Mesothelial cell of epicardium (in vitro differentiated cells): ENCODE measurements around the gene NOXRED1. TPM values are rescaled to one million over a fixed set of nuclear protein-coding genes. Genes with fewer than 3 reads are reported as not detected.

Experiments
- DNase-seq, 2 experiments: peaks; one replicate each; pipeline ENCODE4 v3.0.0; 2021; ENCODE audit warnings: low spot score in 2 of 2; ENCODE audit not compliant: unreplicated experiment in 2 of 2
- H3K27ac Mint-ChIP-seq: 2 replicates; pipeline ENCODE4 v1.8.0; 2021; ENCODE audit warnings: mixed read lengths
- H3K27me3 Mint-ChIP-seq: 2 replicates; pipeline ENCODE4 v1.8.0; 2021; ENCODE audit warnings: low read depth, mixed read lengths
- H3K36me3 Mint-ChIP-seq: 2 replicates; pipeline ENCODE4 v1.8.0; 2021; ENCODE audit warnings: mixed read lengths
- H3K4me1 Mint-ChIP-seq: 2 replicates; pipeline ENCODE4 v1.8.0; 2021; ENCODE audit warnings: mixed read lengths
- H3K4me3 Mint-ChIP-seq: 2 replicates; pipeline ENCODE4 v1.8.0; 2021; ENCODE audit warnings: mild to moderate bottlenecking, moderate library complexity, mixed read lengths
- H3K9me3 Mint-ChIP-seq: 2 replicates; pipeline ENCODE4 v1.8.0; 2021; ENCODE audit warnings: mixed read lengths
- total RNA-seq: library from RNA; stranded (reverse); gene quantifications from 3 replicates; pipeline ENCODE4 v1.2.1, GENCODE V29; 2021
- TF ChIP-seq, protein P1 (sequence below): fragments of 200-600 bp; sonication (generic); IDR thresholded peaks from one replicate; pipeline ENCODE4 v1.5.0; 2021; ENCODE audit warnings: antibody characterized with exemption; ENCODE audit not compliant: unreplicated experiment

NOXRED1 gene
- total RNA-seq, 1 donor from 2014 or later = 0.63 TPM

DNA sequence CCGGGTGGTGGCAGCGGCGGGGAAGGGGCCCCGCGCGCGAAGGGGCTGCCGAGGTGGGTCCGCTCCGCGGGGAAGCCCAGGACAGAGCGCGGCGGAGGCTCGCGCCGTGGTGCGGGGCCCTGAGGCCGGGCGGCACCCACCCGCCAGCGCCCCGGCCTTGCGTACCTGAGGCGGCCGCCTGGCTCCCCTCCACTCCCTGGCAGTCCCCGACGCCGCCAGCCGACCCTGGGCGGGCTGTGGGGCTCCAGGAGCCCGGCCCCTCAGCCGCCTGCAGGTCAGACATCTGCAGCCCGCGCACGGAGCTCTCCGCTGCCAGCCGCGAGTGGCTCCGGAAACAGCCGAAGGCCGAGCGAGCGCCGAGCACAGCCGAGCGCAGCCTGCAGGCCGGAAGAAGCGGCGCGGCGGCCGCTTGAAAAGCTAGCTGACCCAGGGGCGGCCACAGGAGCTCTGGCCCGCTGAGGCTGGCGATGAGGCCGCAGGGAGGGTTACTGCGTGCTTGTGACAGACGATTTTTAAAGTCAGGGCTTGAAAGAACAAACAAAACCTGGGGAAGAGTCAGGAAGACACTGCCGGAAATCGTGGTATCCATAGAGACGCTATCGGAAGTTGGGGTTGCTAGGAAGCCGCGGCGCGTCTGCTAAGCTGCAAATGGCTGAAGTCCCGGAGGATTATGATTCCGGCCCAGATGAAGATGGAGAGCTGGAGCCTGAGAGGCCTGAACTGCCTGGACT lies 46.4 kb downstream of the NOXRED1 start, which contains the start of the genes SAMD15 and TMED8:
Gene SAMD15 (plus strand): TSS at position 609 of the 731 bp plus-strand sequence. CDS start 40 bp downstream, at position 649.
Gene TMED8 (minus strand): TSS at position 324 of the 731 bp plus-strand sequence. CDS start 41 bp downstream, at position 283.
- Mint-ChIP-seq H3K4me3 (peak within 1 kb of the TSS; percentile 87), H3K9me3 (no peaks in the 10 kb centered on the region), H3K4me1 (peaks cover 37% of the 10 kb centered on the region), H3K27me3 (no peaks in the 10 kb centered on the region), H3K27ac (peak within 1 kb of the TSS; percentile 94), H3K36me3 (no peaks in the 10 kb centered on the region)
- DNase-seq = peak; percentile 75 to 87
- TF ChIP-seq, protein P1, sequence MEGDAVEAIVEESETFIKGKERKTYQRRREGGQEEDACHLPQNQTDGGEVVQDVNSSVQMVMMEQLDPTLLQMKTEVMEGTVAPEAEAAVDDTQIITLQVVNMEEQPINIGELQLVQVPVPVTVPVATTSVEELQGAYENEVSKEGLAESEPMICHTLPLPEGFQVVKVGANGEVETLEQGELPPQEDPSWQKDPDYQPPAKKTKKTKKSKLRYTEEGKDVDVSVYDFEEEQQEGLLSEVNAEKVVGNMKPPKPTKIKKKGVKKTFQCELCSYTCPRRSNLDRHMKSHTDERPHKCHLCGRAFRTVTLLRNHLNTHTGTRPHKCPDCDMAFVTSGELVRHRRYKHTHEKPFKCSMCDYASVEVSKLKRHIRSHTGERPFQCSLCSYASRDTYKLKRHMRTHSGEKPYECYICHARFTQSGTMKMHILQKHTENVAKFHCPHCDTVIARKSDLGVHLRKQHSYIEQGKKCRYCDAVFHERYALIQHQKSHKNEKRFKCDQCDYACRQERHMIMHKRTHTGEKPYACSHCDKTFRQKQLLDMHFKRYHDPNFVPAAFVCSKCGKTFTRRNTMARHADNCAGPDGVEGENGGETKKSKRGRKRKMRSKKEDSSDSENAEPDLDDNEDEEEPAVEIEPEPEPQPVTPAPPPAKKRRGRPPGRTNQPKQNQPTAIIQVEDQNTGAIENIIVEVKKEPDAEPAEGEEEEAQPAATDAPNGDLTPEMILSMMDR = no peak

DNA sequence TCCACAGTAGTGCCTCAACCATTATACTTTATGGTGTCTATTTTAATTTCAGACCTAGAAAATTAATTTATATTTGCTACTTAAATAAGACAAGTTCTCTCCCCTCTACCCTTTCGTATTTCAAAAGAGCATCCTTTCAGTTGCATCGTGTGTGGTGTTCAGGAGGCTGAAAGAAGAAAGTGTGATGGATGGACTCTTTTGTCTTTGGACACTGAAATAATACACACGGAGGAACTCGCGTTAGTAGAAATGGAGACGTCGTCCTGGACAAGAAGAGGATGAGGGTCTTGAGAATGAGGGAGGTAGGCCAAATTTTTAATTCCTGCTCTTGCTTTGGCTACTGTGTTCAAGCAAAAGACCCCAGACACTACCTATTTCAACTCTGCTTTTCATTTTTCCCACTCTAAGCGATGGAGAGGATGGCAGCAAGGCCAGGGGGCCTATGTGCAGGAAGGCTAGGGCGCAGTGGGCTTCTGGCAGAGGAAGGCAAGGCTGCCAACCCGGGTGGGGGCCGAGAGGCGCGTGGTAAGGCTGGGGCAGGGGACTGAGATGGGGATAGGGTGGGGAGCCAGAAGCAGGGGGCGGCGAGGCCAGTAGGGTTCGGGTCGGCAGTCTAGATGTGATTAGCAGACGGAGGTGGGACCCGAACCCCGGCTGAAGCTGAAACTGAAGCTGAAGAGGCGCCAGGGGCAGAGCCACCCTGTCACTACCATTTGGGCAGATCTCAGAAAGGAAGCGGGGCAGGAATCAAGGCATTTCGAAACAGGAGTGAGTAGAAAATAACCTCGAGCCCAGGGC lies 47.2 kb downstream of the NOXRED1 start:
- H3K36me3 Mint-ChIP-seq = no peaks in the 10 kb centered on the region
- peak overlapping the region; percentile 94 for H3K27ac Mint-ChIP-seq
- H3K9me3 Mint-ChIP-seq = no peaks in the 10 kb centered on the region
- no peaks in the 10 kb centered on the region for H3K27me3 Mint-ChIP-seq
- H3K4me3 Mint-ChIP-seq = peak overlapping the region; percentile 87
- H3K4me1 Mint-ChIP-seq = peaks cover 43% of the 10 kb centered on the region
- TF ChIP-seq, protein P1 = no peak
- DNase-seq = peak; percentile 18 to 44

- no peaks in the 10 kb centered on the region for H3K27me3 Mint-ChIP-seq
- TF ChIP-seq, protein P1 = no peak
- no peak for DNase-seq
- peaks cover 45% of the 10 kb centered on the region for H3K4me1 Mint-ChIP-seq
- peak overlapping the region; percentile 33 for H3K27ac Mint-ChIP-seq
- no peaks in the 10 kb centered on the region for H3K9me3 Mint-ChIP-seq
- no peaks in the 10 kb centered on the region for H3K36me3 Mint-ChIP-seq
- peak overlapping the region; percentile 87 for H3K4me3 Mint-ChIP-seq
These were observed 48.0 kb downstream of the NOXRED1 start for GRCh38 chr14:77375164-77375950.

DNA sequence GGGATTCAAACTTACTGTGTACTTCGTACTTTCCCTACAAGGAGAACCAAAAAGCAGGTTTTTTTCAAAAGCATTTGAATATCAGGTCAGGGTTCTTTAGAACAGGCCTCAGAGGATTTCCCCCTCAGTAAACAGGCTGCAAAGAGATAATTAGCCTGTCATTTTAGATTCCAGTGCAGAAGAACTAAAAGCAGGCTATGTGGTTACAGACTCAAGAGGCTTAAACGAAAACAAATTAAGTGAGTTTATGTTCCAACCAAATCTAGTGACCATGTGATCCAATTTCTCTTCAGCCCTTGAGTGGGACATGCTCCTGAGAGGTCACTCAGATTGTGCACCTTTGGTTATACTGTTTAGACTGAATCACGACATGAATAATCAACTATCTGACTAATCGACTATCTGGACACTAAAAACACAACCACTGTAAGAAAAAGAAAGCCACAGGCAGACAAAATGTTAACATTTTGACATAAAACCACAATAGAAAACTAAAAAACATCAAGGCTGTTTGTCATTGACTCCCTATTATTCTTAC lies 51.0 kb downstream of the NOXRED1 start:
- H3K27me3 Mint-ChIP-seq = no peaks in the 10 kb centered on the region
- H3K4me3 Mint-ChIP-seq = no peak overlapping the region
- H3K27ac Mint-ChIP-seq = peak overlapping the region; percentile 93
- DNase-seq = no peak
- no peaks in the 10 kb centered on the region for H3K9me3 Mint-ChIP-seq
- H3K4me1 Mint-ChIP-seq = peaks cover 48% of the 10 kb centered on the region
- TF ChIP-seq, protein P1 = no peak
- H3K36me3 Mint-ChIP-seq = no peaks in the 10 kb centered on the region

DNA sequence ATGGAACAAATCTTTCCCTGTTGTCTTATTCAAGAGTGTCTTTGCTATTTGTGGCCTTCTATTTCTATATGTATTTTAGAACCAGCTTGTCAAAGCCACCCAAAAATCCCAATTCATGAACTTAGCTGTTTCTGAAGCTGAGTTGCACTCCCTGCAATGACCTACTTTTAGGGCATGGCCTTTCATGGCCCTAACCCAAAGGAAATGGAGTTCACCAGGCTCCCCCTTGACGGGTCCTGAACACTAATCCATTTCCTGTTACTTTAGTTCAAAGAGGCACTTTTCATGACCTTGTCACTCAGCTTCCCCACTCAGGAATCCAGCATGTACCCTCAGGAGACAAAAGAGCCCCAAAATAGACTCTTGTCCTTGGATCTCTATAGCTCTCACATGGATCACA lies 54.0 kb downstream of the NOXRED1 start:
- H3K4me1 Mint-ChIP-seq = peaks cover 31% of the 10 kb centered on the region
- H3K27ac Mint-ChIP-seq = no peak overlapping the region
- no peak for DNase-seq
- no peaks in the 10 kb centered on the region for H3K9me3 Mint-ChIP-seq
- H3K36me3 Mint-ChIP-seq = no peaks in the 10 kb centered on the region
- H3K4me3 Mint-ChIP-seq = no peak overlapping the region
- TF ChIP-seq, protein P1 = no peak
- no peaks in the 10 kb centered on the region for H3K27me3 Mint-ChIP-seq
